Astrocyte (in vitro differentiated cells and primary cell): ENCODE data around the gene AMH. TPM values are rescaled to one million over a fixed set of nuclear protein-coding genes. Genes with fewer than 3 reads are reported as not detected.

Source experiments
- DNase-seq: peaks from one replicate; pipeline ENCODE4 v3.0.0-alpha.2; 2010; ENCODE audit warnings: low read depth
- FAIRE-seq: peaks from 2 replicates; lab custom pipeline; 2011; peaks lifted over from hg19 to GRCh38; lab: Jason Lieb, UNC
- H2AFZ ChIP-seq: 2 replicates; pipeline ENCODE4 v1.6.0; 2012; ENCODE audit warnings: low read depth, low read length, inconsistent platforms
- H3K27ac ChIP-seq: 2 replicates; pipeline ENCODE4 v1.5.1; 2011; ENCODE audit warnings: low read depth, low read length, inconsistent platforms
- H3K27me3 ChIP-seq: 2 replicates; pipeline ENCODE4 v1.6.0; 2011; ENCODE audit warnings: low read length, inconsistent platforms; ENCODE audit not compliant: insufficient read depth
- H3K36me3 ChIP-seq: 2 replicates; pipeline ENCODE4 v1.5.1; 2011; ENCODE audit warnings: low read length, inconsistent platforms; ENCODE audit not compliant: insufficient read depth
- H3K4me1 ChIP-seq: 2 replicates; pipeline ENCODE4 v1.5.1; 2011; ENCODE audit warnings: low read length, inconsistent platforms; ENCODE audit not compliant: insufficient read depth
- H3K4me2 ChIP-seq: 2 replicates; pipeline ENCODE4 v1.6.0; 2012; ENCODE audit warnings: low read length, inconsistent platforms
- H3K4me3 ChIP-seq: 2 replicates; pipeline ENCODE4 v1.5.1; 2011; ENCODE audit warnings: low read depth, mild to moderate bottlenecking, low read length, inconsistent platforms; ENCODE audit not compliant: insufficient read depth
- H3K79me2 ChIP-seq: 2 replicates; pipeline ENCODE4 v1.6.0; 2012; ENCODE audit warnings: mild to moderate bottlenecking, low read length, inconsistent platforms; ENCODE audit not compliant: insufficient read depth
- H3K9ac ChIP-seq: 2 replicates; pipeline ENCODE4 v1.6.0; 2012; ENCODE audit warnings: mild to moderate bottlenecking, low read length, inconsistent platforms
- H3K9me3 ChIP-seq: 2 replicates; pipeline ENCODE4 v1.5.1; 2012; ENCODE audit warnings: low read depth, mild to moderate bottlenecking, low read length, inconsistent platforms; ENCODE audit not compliant: insufficient read depth
- H4K20me1 ChIP-seq: 2 replicates; pipeline ENCODE4 v1.6.0; 2012; ENCODE audit warnings: low read length, inconsistent platforms; ENCODE audit not compliant: insufficient read depth
- H3K27ac Mint-ChIP-seq: one replicate; pipeline ENCODE4 v1.8.0; 2021; ENCODE audit warnings: mild to moderate bottlenecking, mixed read lengths; ENCODE audit not compliant: unreplicated experiment
- H3K27me3 Mint-ChIP-seq: one replicate; pipeline ENCODE4 v1.8.0; 2021; ENCODE audit warnings: low read depth, mixed read lengths; ENCODE audit not compliant: unreplicated experiment
- H3K36me3 Mint-ChIP-seq: one replicate; pipeline ENCODE4 v1.8.0; 2021; ENCODE audit warnings: low read depth, mixed read lengths; ENCODE audit not compliant: unreplicated experiment
- H3K4me1 Mint-ChIP-seq: one replicate; pipeline ENCODE4 v1.8.0; 2021; ENCODE audit warnings: low read depth, mixed read lengths; ENCODE audit not compliant: unreplicated experiment
- H3K4me3 Mint-ChIP-seq: one replicate; pipeline ENCODE4 v1.8.0; 2021; ENCODE audit warnings: mild to moderate bottlenecking, moderate library complexity, mixed read lengths; ENCODE audit not compliant: unreplicated experiment
- H3K9me3 Mint-ChIP-seq: one replicate; pipeline ENCODE4 v1.8.0; 2021; ENCODE audit warnings: mild to moderate bottlenecking, mixed read lengths; ENCODE audit not compliant: unreplicated experiment
- CTCF ChIP-seq: IDR thresholded peaks from 2 replicates; pipeline ENCODE4 v1.5.1; 2011; ENCODE audit warnings: low read depth, mild to moderate bottlenecking, inconsistent platforms, low read length, moderate library complexity; ENCODE audit not compliant: insufficient read depth
- EZH2 ChIP-seq: IDR thresholded peaks from 2 replicates; pipeline ENCODE4 v1.6.1; 2012; ENCODE audit warnings: mild to moderate bottlenecking, low read length, inconsistent platforms; ENCODE audit not compliant: insufficient read depth
- total RNA-seq: library from RNA; stranded (reverse); gene quantifications from 2 replicates; pipeline ENCODE4 v1.2.1, GENCODE V29; 2021

AMH gene
- total RNA-seq, 1 donor from 2014 or later: 4.6 TPM

DNA sequence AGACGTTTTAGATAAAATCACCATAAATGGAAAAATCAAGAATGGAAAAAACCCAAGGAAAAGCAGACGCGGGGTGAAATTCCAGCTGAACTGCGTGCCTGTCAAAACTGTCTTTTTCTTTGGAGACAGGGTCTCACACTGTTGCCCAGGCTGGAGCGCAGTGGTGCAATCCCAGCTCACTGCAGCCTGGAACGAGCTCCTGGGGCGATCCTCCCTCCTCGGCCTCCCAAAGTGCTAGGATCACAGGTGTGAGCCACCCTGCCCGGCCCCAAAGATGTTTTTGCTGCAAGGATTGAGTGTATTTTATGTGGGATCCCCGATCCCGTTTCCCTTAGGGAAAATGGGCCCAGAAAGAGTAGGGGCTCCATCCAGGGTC, 33.7 kb downstream of the AMH start:
- H3K4me2 ChIP-seq: peak overlapping the region; percentile 79
- Mint-ChIP-seq H3K4me1 (peaks cover 3% of the 10 kb centered on the region), H3K9me3 (no peaks in the 10 kb centered on the region), H3K27me3 (peaks cover 25% of the 10 kb centered on the region), H3K36me3 (no peaks in the 10 kb centered on the region), H3K27ac (peak overlapping the region; percentile 41), H3K4me3 (peak overlapping the region; percentile 72)
- H4K20me1 ChIP-seq: peaks cover 25% of the 10 kb centered on the region
- no peaks in the 10 kb centered on the region for H3K9me3 ChIP-seq
- H3K9ac ChIP-seq: no peak overlapping the region
- DNase-seq (no peak), FAIRE-seq (no peak)
- H3K4me1 ChIP-seq: peaks cover 6% of the 10 kb centered on the region
- no peak overlapping the region for H3K4me3 ChIP-seq
- TF ChIP-seq EZH2: no peak
- no peak for TF ChIP-seq CTCF
- no peak overlapping the region for H3K27ac ChIP-seq
- no peaks in the 10 kb centered on the region for H3K36me3 ChIP-seq
- H3K79me2 ChIP-seq: no peaks in the 10 kb centered on the region
- H3K27me3 ChIP-seq: peaks cover 7% of the 10 kb centered on the region
- no peak overlapping the region for H2AFZ ChIP-seq

- Mint-ChIP-seq H3K4me1 (peaks cover 3% of the 10 kb centered on the region), H3K4me3 (no peak overlapping the region), H3K36me3 (peaks cover 3% of the 10 kb centered on the region), H3K27me3 (peaks cover 36% of the 10 kb centered on the region), H3K9me3 (no peaks in the 10 kb centered on the region), H3K27ac (no peak overlapping the region)
- Histone ChIP-seq H3K4me3 (no peak overlapping the region), H2AFZ (no peak overlapping the region), H3K79me2 (no peaks in the 10 kb centered on the region), H3K36me3 (no peaks in the 10 kb centered on the region), H3K9me3 (no peaks in the 10 kb centered on the region), H3K27ac (no peak overlapping the region), H3K4me1 (peaks cover 6% of the 10 kb centered on the region), H3K4me2 (no peak overlapping the region), H3K27me3 (peaks cover 15% of the 10 kb centered on the region), H3K9ac (no peak overlapping the region), H4K20me1 (peaks cover 36% of the 10 kb centered on the region)
- no peak for TF ChIP-seq CTCF
- TF ChIP-seq EZH2: no peak
- FAIRE-seq: no peak
- DNase-seq: no peak
Measured at GRCh38 chr19:2283835-2284507, 34.8 kb downstream of the AMH start.
